Peyer's patch (tissue), 4 donors: ENCODE data around the gene SMAD9. TPM values are rescaled to one million over a fixed set of nuclear protein-coding genes. Genes with fewer than 3 reads are reported as not detected.

Experiments
- DNase-seq, 3 donors: peaks; one replicate each; pipeline ENCODE4 v3.0.0-alpha.2; 2017 to 2019
- H3K27ac ChIP-seq, 4 donors: fragments of 200-600 bp; sonication (generic); one replicate each; pipeline ENCODE4 v1.5.1; 2016 to 2019
- H3K27me3 ChIP-seq, 2 donors: fragments of 200-600 bp; sonication (generic); one replicate each; pipeline ENCODE4 v1.5.1; 2019
- H3K36me3 ChIP-seq, 3 donors: fragments of 200-600 bp; sonication (generic); one replicate each; pipeline ENCODE4 v1.5.1; 2016 to 2019
- H3K4me1 ChIP-seq, 4 donors: fragments of 200-600 bp; sonication (generic); one replicate each; pipeline ENCODE4 v1.5.1; 2016 to 2019
- H3K4me3 ChIP-seq, 4 donors: fragments of 200-600 bp; sonication (generic); 1 replicate in 3 of 4; 2 replicates in 1 of 4; pipeline ENCODE4 v1.5.1; 2016 to 2019; ENCODE audit warnings: mild to moderate bottlenecking in 1 of 4
- H3K9me3 ChIP-seq, 4 donors: fragments of 200-600 bp; sonication (generic); one replicate each; pipeline ENCODE4 v1.5.1; 2016 to 2019; ENCODE audit warnings: mild to moderate bottlenecking in 1 of 4
- CTCF ChIP-seq, 6 experiments: fragments of 450-650 bp in 4 of 6; fragments of 200-600 bp in 2 of 6; sonication (generic) in 1 of 6; IDR thresholded peaks; one replicate each; pipeline ENCODE4 v1.5.1; 2017 to 2019; ENCODE audit warnings: antibody characterized with exemption in 6 of 6, mild to moderate bottlenecking in 3 of 6, moderate library complexity in 1 of 6
- POLR2A ChIP-seq, 2 donors: fragments of 450-650 bp; IDR thresholded peaks; one replicate each; pipeline ENCODE4 v1.5.1; 2017; ENCODE audit warnings: antibody characterized with exemption in 2 of 2, mild to moderate bottlenecking in 2 of 2, moderate library complexity in 2 of 2
- total RNA-seq, 4 donors: library from RNA; depleted of rRNA; stranded (reverse); fragments of >200 nt; gene quantifications; one replicate each; pipeline ENCODE4 v1.1.0, GENCODE V29; 2016

The SMAD9 gene
- 10 to 100 TPM in 1 of 4 donors, 1 to 10 TPM in 3; 3.2 to 10.7 (median 4.0) TPM for total RNA-seq

- Histone ChIP-seq H3K4me3 (peak within 1 kb of the TSS; percentile 36 to 73 (median 54)), H3K27me3 (peaks cover 0 to 5% of the 10 kb centered on the region in 2 donors), H3K27ac (peak within 1 kb of the TSS; percentile 25 to 77 (median 44)), H3K36me3 (no peaks in the 10 kb centered on the region), H3K4me1 (peaks cover 0 to 10% (median 1%) of the 10 kb centered on the region in 4 donors), H3K9me3 (no peaks in the 10 kb centered on the region)
- no peak for TF ChIP-seq POLR2A (IDR thresholded peaks at IDR 0.05)
- no peak for TF ChIP-seq CTCF (IDR thresholded peaks at IDR 0.05)
- DNase-seq = peak in 2 of 3 donors; percentile 61 to 65
Observed at GRCh38 chr13:36919833-36920615, at the start of gene SMAD9. SMAD9 (minus strand) TSS chr13:36920238; CDS start chr13:36879689, 40,549 bp downstream.

GRCh38 chr13:36966404-36966803, 46.4 kb upstream of the SMAD9 start:
- H3K4me1 ChIP-seq = no peaks in the 10 kb centered on the region
- H3K4me3 ChIP-seq = no peak overlapping the region
- H3K36me3 ChIP-seq = peaks cover 0 to 76% (median 0%) of the 10 kb centered on the region in 3 donors
- H3K27me3 ChIP-seq = no peaks in the 10 kb centered on the region
- no peak overlapping the region for H3K27ac ChIP-seq
- TF ChIP-seq POLR2A (IDR thresholded peaks at IDR 0.05) = no peak
- TF ChIP-seq CTCF (IDR thresholded peaks at IDR 0.05) = no peak
- no peaks in the 10 kb centered on the region for H3K9me3 ChIP-seq
- no peak for DNase-seq

GRCh38 chr13:36965767-36966166, 45.7 kb upstream of the SMAD9 start:
- Histone ChIP-seq H3K27ac (no peak overlapping the region), H3K9me3 (no peaks in the 10 kb centered on the region), H3K36me3 (peaks cover 0 to 76% (median 0%) of the 10 kb centered on the region in 3 donors), H3K4me1 (no peaks in the 10 kb centered on the region), H3K4me3 (no peak overlapping the region), H3K27me3 (no peaks in the 10 kb centered on the region)
- no peak for DNase-seq
- TF ChIP-seq CTCF (IDR thresholded peaks at IDR 0.05) = no peak
- TF ChIP-seq POLR2A (IDR thresholded peaks at IDR 0.05) = no peak

DNA sequence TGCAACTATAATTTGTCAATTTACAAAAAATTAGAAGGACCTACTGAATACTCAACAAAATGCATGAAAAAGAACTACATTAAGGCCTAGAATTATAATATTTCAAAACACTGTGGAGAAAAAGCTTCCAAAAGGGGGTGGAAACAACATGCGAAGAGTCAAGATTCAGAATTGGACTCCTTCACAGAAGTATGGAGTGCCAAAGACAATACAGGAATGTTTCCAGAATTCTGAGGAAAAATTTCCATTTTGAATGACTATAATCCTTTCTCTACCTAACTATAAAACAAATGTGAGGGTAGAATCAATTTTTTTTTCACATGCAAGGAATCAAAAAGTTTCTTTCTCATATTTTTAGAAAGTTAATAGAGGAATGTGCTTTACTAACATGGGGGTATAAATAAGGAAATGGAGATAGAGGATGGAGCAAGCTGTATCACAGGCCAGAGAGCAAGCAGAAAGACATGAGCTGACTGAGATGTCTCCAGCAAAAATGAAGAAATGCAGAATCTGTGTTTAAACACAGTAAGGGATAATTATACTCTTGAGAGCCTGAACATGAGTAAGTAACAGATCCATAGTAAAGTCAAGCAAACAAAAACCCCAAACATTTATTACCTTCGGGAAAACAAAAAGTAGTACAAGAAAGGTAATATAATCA, 39.5 kb upstream of the SMAD9 start:
- Histone ChIP-seq H3K36me3 (peaks cover 0 to 36% (median 0%) of the 10 kb centered on the region in 3 donors), H3K27me3 (no peaks in the 10 kb centered on the region)
- no peak for DNase-seq

DNA sequence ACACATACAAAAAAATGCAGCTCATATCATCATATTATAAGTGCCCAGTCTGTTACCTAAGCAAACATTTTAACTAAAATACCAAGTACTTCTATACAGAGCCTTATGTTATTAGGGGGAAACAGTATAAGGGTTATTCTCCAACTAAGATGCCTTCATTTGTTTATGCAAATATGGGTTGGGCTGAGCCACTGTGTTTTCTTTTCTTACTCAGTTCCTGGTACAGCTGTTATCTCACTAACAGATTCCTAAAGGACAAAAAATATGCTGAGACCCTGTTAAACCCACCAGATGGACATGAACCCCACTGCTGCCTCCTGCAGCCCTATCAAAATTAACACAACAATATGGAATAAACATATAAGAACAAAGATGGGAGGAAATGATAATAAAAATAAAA, 34.5 kb upstream of the SMAD9 start:
- H3K27me3 ChIP-seq = no peaks in the 10 kb centered on the region
- no peaks in the 10 kb centered on the region for H3K9me3 ChIP-seq
- no peaks in the 10 kb centered on the region for H3K4me1 ChIP-seq
- no peak overlapping the region for H3K4me3 ChIP-seq
- H3K27ac ChIP-seq = no peak overlapping the region
- TF ChIP-seq CTCF (IDR thresholded peaks at IDR 0.05) (no peak), POLR2A (IDR thresholded peaks at IDR 0.05) (no peak)
- no peak for DNase-seq
- peaks cover 0 to 32% (median 0%) of the 10 kb centered on the region in 3 donors for H3K36me3 ChIP-seq

More for the DNA sequence above, 39.5 kb upstream of the SMAD9 start:
- no peak overlapping the region for H3K27ac ChIP-seq
- no peaks in the 10 kb centered on the region for H3K9me3 ChIP-seq
- H3K4me1 ChIP-seq = no peaks in the 10 kb centered on the region
- TF ChIP-seq POLR2A (IDR thresholded peaks at IDR 0.05) (no peak), CTCF (IDR thresholded peaks at IDR 0.05) (no peak)
- no peak overlapping the region for H3K4me3 ChIP-seq
